D341Med (cell line): Measurements from ENCODE around the gene MCRIP2.

Experiments
- DNase-seq: peaks from one replicate; pipeline ENCODE4 v3.0.0; 2012; ENCODE audit warnings: low spot score

Gene MCRIP2

DNA sequence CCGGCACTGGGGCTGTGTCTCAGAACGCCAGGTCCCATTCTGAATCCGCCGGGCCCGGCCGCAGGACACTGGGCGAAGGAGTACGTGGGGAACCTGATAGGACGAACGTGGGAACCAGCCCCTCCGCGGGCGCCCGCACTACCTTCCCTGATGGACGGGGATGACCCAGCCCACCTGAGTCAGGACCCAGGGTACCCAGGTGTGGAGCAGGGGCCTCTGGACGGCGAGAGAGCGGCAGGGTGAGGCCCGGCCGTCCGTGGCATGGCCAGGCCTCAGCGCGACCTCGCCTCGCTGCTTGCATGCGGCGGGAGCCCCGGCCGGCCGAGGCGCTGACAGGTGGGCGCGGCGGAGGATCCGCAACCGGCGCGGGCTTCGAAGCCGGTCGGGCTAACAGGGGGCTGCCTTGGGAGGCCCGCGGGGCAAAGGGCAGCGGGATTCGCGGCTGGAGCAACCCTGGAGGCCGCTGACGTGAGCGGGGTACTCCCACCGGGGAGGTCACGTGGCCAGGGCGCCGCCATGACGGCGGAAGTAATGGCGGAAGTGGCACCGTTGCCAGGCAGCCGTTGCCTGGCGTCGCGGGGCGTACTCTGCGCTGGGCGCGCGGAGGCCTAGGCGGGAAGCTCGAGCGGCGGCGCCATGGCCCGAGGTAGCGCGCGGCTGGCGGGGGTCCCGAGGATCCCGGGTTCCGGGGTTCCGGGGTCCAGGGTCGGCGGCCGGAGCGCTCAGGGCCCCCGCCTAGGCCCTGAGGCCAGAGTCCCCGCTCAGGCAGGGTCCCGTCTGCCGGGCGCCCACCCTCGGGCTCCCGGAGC lies 7.4 kb downstream of the MCRIP2 start, which contains the start of gene WDR90:
Gene WDR90, plus strand, starts transcription at position 585 of the 809 bp plus-strand sequence. Its CDS starts 52 bp downstream, at position 637.
- peak; percentile 96 for DNase-seq

DNA sequence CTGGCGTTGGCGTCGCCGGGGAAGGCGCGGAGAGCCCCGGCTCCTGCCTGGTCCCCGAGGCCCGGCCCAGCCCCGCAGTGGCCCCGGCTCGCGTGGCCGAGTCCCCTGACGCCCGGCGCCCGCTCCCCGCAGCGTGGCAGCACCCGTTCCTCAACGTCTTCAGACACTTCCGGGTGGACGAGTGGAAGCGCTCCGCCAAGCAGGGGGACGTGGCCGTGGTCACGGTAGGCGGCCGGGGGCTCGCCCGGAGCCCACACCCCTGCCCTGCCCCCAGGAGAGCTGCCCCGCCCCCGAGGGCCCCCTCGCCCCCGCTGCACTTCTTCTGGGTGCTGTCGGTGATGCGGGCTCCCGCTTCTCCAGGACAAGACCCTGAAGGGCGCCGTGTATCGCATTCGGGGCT lies 8.0 kb downstream of the MCRIP2 start:
- no peak for DNase-seq

DNA sequence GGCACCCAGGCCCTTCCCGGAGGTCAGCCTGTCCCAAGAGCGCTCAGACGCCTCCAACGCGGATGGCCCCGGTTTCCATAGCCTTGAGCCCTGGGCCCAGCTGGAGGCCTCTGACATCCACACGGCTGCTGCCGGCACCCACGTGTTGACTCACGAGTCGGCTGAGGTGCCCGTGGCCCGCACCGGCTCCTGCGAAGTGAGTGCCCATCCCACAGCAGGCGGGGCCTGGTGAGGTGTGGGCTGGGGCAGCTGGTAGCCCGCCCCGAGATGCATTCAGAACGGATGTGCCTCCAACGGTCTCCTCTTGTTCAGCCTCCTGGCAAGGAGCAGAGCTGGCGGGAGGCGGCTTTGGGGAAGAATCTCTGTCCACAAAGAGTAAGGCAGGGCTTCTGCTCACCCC lies 10.2 kb downstream of the MCRIP2 start:
- no peak for DNase-seq

DNA sequence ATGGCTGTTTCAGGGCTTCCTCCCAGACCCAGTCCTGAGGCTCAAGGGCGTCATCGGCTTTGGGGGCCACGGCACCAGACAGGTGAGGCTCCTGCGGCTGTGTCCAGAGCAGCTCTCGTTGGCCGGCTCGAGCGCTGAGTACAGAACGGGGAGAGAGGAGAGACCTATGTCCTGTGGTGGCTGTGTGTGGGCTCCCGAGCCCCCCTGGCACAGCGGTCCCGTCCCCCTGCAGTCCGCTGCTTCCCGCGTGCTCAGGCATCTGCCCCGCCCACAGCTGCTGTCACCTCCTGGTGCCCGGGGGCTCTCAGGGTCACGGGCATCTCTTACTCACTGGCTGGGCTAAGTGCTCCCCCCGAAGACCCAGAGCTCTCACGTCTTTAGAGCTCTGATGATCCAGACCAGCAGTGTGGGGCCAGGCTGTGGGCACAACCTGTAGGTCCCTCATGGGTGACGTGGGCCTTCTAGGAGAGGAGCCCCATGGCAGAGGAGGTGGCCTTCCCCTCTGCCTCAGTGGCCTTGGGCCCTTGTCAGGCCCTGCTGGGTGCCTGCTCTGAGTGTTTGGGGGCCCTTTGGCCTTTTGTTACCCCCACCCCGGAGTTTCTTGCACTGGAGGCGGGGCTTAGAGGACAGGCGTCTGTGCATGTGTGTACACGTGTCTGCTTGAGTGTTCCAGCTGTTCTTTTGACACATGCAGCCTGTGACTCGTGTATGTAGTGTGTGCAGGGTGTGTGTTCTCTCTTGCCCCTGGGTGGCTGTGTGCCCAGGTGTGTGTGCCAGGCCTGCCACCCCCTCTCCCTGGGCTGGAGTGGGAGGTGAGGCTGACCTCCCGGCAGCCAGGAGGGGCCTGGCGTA lies 11.1 kb downstream of the MCRIP2 start:
- DNase-seq = no peak

DNA sequence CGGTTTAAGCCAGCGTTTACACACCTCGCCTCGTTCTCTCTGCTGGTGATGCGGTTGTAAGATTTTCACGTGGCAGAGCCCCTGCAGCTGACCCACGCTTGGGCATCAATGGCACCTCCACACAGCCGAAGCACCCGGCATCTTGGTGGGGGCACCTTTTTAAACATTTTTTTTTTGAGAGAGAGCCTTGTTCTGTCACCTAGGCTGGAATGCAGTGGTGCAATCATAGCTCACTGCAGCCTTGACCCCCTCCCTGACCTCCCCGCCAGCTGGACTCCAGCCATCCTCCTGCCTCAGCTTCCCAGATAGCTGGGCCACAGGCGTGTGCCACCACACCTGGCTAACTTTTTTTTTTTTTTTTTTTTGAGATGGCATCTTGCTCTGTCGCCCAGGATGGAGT lies 12.4 kb downstream of the MCRIP2 start:
- DNase-seq = no peak

DNA sequence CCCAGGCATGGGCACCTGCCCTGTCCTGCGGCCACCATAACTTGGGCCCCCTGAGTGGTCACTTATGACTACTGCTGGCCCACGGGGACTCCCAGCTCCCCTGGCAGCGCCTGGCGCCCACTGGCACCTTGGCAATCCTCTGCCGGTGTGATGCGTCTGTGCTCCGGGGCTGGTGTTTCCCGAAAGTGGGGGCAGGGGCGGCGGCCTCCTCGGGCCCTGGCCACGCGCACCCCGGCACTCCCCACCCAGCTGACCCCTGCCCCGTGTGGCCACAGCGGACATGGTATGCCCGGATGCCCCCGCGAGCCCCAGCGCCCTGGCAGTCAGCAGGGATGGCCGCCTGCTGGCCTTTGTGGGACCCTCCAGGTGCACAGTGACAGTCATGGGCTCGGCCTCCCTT lies 15.9 kb downstream of the MCRIP2 start:
- DNase-seq = no peak

DNA sequence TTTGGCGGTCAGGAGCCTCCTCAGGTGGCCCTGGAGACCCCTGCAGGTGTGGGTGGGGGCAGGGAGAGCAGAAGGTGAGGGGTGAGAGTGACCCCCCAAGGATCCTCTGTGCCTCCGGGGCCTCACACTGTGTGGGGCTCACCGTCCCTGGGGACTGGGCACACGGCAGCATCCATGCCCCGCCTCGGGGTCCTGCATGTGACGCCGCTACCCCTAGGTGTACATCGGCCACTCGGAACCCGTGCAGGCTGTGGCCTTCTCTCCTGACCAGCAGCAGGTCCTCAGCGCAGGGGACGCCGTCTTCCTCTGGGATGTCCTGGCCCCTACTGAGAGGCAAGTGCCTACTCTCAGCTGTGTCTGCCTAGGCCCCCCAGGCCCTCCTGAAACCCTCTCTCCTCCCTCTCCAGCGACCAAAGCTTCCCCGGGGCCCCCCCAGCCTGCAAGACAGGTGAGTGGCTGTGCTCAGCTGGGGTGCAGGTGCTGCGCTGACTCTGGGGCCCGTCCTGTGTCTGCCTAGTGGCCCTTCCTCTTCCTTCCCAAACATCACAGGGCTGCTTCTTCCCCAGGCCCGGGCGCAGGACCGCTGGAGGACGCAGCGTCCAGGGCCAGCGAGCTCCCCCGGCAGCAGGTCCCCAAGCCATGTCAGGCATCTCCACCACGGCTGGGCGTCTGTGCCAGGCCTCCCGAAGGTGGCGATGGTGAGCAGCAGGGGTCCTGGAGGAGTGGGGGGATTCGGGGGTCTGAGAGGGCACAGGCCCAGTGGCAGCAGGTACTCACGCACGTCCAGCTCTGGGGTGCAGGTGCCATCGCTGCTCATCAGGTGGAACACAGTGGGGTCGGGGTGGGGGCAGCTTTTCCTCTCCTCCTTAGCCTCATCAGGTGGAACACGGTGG lies 17.3 kb downstream of the MCRIP2 start:
- DNase-seq = no peak

DNA sequence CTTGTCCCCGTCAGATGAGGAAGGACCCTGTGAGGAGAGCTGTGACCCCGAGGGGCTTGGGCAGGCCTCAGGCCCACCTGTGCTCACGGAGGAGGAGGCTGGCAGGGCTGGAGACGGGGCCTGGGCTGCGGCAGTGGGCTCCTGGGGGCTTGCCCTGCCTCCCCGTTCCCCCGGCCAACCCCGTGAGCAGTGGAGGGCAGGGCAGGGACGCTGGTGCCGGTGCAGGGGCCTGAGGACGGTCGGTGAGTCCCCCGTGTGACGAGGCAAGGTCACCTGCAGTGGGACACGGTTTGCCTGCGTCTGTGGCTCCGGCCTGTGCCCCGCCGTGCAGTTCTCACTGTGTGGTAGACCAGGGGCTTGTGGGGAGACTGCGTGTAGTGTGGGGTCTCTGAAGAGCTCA lies 18.0 kb downstream of the MCRIP2 start:
- no peak for DNase-seq

DNA sequence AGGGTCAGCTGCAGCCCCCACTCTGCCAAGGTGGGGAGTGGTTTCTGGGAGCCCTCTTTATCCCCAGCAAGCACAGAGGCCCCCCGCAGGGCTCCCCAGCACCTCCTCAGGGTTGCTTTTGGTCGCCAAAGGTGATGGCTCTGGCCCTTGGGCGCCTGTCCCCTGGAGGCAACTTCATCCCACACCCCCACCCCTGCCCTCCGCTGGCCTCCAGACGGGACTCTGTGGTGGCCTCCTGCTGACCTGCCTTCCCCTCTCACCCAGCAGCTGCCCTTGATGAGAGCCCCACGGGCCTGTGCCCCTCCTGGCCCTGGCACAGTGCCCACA lies 18.5 kb downstream of the MCRIP2 start:
- DNase-seq = no peak

DNA sequence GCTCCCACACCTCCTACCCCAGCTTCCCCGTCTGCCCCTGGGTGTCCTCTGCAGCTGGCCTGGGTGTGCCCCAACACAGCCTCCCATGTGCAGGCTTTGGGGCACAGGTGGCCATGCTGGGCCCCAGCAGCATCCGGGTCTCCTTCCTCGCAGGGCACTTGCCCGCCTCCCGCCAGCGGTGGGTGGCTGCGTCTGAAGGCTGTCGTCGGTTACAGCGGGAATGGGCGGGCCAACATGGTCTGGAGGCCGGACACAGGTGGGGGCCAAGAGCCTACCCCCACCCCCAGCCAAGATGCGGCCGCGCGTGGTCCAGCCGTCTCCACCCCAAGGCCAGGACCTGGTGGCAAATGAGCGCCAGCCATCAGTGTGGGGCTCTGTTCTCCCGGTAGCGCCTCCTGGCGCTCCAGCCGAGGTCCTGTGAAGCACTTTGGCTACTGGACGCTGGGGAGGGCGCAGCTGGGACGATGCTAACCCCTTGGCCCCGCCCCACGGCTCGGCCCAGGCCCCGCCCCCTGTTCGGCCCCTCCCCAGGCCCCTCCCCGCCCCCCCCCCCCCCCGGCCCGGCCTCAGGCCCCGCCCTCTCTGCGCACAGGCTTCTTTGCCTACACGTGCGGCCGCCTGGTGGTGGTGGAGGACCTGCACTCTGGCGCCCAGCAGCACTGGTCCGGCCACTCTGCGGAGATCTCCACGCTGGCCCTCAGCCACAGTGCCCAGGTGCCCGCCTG lies 19.0 kb downstream of the MCRIP2 start:
- DNase-seq = peak; percentile 95

DNA sequence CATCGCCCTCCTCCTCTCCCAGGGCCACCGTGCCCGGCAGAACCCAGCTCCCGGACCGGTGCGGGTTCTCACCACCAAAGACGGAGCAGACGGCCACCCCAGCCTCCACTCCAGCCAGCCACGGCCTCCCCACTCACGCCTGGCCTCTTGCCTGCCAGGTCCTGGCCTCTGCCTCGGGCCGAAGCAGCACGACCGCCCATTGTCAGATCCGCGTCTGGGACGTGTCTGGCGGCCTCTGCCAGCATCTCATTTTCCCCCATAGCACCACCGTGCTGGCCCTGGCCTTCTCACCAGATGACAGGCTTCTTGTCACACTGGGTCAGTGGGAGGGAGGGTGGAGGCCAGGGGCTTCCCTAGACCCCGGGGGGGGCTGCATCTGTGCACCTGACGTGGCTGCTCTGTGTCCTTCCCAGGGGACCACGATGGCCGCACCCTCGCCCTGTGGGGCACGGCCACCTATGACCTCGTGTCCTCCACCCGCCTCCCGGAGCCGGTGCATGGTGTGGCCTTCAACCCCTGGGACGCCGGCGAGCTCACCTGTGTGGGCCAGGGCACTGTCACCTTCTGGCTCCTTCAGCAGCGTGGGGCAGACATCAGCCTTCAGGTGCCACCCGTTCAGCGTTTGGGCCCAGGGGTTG lies 19.7 kb downstream of the MCRIP2 start:
- DNase-seq = no peak

DNA sequence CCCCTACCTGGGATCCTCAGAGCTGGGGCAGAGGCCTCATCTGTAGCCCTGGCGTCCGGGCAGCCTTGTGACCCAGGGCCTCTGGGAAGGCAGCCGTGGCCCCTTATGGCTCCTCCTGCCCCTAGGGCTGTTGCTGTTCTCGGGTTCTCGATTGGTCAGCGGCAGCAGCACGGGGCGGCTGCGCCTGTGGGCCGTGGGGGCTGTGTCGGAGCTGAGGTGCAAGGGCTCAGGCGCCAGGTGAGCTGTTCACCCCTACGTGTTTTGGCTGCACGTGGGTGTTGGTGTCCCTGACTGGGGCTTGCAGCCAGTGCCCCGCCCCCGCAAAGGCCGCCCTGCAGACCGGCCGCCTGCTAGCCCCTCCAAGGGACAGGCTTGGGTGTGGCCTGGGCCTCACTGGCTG lies 20.5 kb downstream of the MCRIP2 start:
- no peak for DNase-seq

DNA sequence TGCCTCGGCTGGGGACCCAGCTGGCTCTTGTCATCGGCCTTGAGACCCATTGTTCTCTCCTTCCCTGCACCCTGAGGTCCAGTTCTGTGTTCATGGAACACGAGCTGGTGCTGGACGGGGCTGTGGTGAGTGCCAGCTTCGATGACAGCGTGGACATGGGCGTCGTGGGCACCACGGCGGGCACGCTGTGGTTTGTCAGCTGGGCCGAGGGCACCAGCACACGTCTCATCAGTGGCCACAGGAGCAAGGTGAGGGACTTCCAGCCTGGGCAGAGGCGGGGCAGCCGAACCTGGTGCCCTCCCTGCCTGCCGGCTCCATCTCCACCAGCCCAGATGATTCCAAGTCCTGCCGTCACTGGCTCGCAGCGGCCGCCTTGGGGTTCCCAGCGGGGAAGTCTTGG lies 21.0 kb downstream of the MCRIP2 start:
- DNase-seq = no peak

DNA sequence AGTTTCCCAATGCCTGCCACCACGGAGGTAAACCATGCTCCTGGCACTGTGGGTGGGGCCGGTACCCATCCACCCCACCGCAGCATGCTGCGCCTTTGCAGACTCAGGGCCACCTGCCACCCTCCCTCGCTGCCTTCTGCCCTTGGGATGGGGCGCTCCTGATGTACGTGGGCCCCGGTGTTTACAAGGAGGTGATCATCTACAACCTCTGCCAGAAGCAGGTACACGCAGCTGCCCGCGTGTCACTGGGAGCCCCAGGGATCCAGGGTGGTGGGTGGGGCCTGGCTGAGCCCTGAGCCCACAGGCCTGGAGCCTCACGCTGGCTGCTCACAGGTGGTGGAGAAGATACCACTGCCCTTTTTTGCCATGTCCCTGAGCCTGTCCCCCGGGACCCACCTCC lies 24.9 kb downstream of the MCRIP2 start:
- DNase-seq = no peak

DNA sequence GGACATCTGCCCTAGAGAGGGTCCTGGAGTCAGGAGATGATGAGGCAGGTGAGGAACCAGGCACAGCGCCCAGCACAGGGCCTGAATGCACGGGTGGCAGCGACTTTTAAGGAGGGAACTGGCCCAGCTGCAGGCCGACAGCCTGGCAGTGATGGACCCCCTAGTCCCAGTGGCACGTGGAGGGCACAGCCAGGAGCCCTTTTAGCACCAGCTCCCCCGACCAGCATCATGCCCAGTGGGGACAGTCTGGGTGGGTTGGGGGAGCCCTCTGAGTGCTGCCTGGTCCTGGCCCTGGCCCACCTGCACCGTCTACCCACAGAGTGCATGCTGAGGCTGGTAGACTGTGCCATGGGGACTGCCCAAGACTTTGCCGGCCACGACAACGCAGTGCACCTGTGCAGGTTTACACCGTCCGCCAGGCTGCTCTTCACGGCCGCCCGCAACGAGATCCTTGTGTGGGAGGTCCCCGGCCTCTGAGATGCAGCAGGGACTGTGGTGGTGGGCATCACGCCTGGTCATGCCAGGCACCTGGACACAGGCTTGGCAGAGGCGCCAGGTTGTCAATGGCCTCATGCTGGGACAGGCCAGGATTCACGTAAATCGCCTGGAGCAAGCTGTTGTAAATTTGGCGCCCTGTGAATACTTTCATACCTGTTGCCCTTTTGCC lies 25.6 kb downstream of the MCRIP2 start:
- DNase-seq = no peak

DNA sequence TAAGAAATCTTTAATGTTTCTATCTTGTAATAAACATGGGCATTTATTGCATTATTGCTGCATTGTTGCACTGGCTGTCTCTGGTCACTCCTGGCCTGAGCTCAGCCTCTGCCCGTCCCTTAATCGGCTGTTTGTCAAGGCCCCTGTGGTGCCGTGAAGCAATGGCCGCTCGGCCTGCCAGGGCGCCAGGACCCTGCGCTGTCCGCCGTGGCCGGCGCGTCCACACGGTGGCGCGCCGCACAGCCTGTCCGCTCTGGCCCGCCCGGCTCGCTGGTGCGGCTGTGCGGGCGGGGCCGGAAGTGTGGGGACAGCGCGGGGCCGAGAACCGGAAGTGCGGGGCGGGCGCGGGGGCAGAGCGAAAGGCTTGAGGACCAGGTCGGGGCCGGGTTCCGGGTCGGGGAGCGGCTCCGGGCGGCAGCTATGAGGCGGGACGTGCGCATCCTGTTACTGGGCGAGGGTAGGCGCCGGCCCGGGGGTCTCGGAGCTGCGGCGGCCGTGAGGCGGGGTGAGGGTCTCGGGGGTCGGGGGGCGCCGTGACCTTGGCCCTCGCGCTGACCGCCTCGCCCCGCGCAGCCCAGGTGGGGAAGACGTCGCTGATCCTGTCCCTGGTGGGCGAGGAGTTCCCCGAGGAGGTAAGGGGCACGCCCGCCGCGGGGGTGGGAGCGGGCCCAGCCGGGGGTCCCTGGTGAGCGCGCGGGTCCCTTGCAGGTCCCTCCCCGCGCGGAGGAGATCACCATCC lies 26.3 kb downstream of the MCRIP2 start, which contains the start of gene RHOT2:
Gene RHOT2, plus strand, starts transcription at position 353 of the 739 bp plus-strand sequence. Its CDS starts 68 bp downstream, at position 421.
- DNase-seq = peak; percentile 95

DNA sequence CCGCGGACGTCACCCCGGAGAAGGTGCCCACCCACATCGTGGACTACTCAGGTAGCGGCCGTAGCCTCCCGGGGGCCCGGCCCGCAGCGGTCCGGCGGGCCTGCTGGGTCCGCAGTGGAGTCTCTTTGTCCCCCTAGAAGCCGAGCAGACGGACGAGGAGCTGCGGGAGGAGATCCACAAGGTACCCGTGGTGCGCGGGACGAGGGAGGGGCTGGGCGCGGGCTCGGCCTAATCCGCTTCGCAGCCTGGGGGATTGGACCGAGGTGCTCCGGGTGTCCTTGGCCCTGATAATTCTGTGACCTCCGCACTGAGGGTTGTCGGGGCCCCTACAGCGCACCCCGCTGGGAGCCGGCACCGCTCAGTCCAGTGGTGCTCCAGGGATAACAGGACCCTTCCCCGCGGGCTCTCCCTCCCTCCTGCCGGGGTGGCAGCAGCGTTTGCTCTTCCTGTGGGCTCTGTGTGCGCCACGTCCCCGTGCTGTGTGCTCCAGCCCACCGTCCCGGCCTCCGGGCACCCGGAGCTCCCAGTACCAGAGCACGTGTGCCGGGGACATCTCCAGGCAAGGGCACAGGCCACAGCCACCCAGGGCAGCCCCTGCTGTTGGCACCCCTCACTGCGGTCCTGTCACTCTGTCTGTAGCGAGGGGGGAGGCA lies 27.0 kb downstream of the MCRIP2 start:
- peak; percentile 49 for DNase-seq

DNA sequence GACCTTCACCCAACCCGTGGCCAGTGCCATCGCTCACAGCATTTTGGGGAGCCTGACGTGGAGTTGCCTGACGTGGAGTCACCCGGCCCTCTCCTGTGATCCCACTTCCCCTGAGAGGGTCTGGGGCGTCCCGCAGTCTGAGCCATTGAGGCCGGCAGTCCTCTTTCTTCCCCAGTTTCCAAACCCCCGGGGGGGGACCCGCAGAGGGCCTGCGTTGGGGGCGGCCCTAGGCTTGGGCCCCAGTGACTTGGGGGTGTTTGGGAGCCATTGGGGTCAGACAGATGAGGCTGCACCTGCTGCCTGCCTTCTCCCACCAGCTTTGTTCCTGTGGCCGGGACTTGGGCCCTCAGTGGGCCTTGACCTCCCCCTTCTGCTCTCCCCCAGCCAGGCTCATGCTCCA lies 28.0 kb downstream of the MCRIP2 start:
- no peak for DNase-seq
